Vagina (tissue), 2 donors: ENCODE data around the gene TLR1.

ENCODE experiments used
- CTCF ChIP-seq, 3 experiments: fragments of 450-650 bp in 2 of 3; fragments of 200-600 bp in 1 of 3; sonication (generic) in 1 of 3; IDR thresholded peaks; one replicate each; pipeline ENCODE4 v1.5.1; 2017 to 2019; ENCODE audit warnings: antibody characterized with exemption in 3 of 3, mild to moderate bottlenecking in 2 of 3, moderate library complexity in 2 of 3
- POLR2A ChIP-seq, 2 donors: fragments of 450-650 bp; IDR thresholded peaks; one replicate each; pipeline ENCODE4 v1.6.1; 2017; ENCODE audit warnings: antibody characterized with exemption in 2 of 2, mild to moderate bottlenecking in 2 of 2, moderate library complexity in 2 of 2

GRCh38 chr4:38822748-38823303, 18.2 kb upstream of the TLR1 start:
- TF ChIP-seq CTCF (IDR thresholded peaks at IDR 0.05) (no peak), POLR2A (IDR thresholded peaks at IDR 0.05) (no peak)
